Panc1 (cell line): ENCODE measurements around the gene TSPYL4. TPM values are rescaled to one million over a fixed set of nuclear protein-coding genes. Genes with fewer than 3 reads are reported as not detected.
A peak's percentile ranks its signal among the peaks of the same experiment; 100 is the strongest.

Experiments used
- ATAC-seq: fragments of 200-7000 bp; cut with Tn5 transposase; 2 replicates; pipeline ENCODE4 v1.9.1; 2020; ENCODE audit warnings: mild to moderate bottlenecking, moderate library complexity
- BruUV-seq: library from RNA; stranded (reverse); fragments of 400-500 nt; replicated peaks from 2 replicates; lab custom pipeline; 2021; lab: Mats Ljungman, UMichigan
- CTCF ChIA-PET: fragments of 300-600 bp; sonication (Branson Sonifier 250); formaldehyde crosslinking; loops from one replicate; lab custom pipeline; 2022; ENCODE audit warnings: antibody characterized with exemption; lab: Charles Lee
- POLR2A ChIA-PET: fragments of 300-600 bp; sonication (Branson Sonifier 250); formaldehyde crosslinking; loops from one replicate; lab custom pipeline; 2022; ENCODE audit warnings: antibody characterized with exemption; lab: Charles Lee
- DNase-seq: peaks from one replicate; pipeline ENCODE4 v3.0.0-alpha.2; 2010; ENCODE audit warnings: low read depth, low spot score
- H3K27ac ChIP-seq: 2 replicates; pipeline ENCODE4 v1.5.1; 2011; ENCODE audit warnings: mild to moderate bottlenecking, low read length, inconsistent platforms
- H3K27me3 ChIP-seq: fragments of 200-500 bp; sonication (Bioruptor generic); 2 replicates; pipeline ENCODE4 v1.6.0; 2014; ENCODE audit warnings: low read length, inconsistent platforms; ENCODE audit not compliant: control insufficient read depth, insufficient read depth
- H3K36me3 ChIP-seq: fragments of 200-500 bp; sonication (Bioruptor generic); 2 replicates; pipeline ENCODE4 v1.5.1; 2014; ENCODE audit warnings: inconsistent platforms, mild to moderate bottlenecking, low read length, moderate library complexity; ENCODE audit not compliant: control insufficient read depth, insufficient read depth
- H3K4me1 ChIP-seq: 2 replicates; pipeline ENCODE4 v1.5.1; 2011; ENCODE audit warnings: inconsistent platforms, mild to moderate bottlenecking, low read length, moderate library complexity; ENCODE audit not compliant: control insufficient read depth, insufficient read depth
- H3K4me3 ChIP-seq, 2 experiments: 2 replicates each; pipeline ENCODE4 v1.5.1; 2011 to 2012; ENCODE audit warnings: low read depth in 2 of 2, low read length in 2 of 2, mild to moderate bottlenecking in 2 of 2, inconsistent platforms in 1 of 2, moderate library complexity in 1 of 2
- H3K9me3 ChIP-seq: fragments of 200-500 bp; sonication (Bioruptor generic); 2 replicates; pipeline ENCODE4 v1.5.1; 2014; ENCODE audit warnings: low read depth, mild to moderate bottlenecking, inconsistent platforms, low read length, moderate library complexity; ENCODE audit not compliant: control insufficient read depth, insufficient read depth
- POLR2AphosphoS5 ChIP-seq: IDR thresholded peaks from 2 replicates; pipeline ENCODE4 v1.6.1; 2012; ENCODE audit warnings: mild to moderate bottlenecking, low read depth, low read length, moderate library complexity
- REST ChIP-seq, 2 experiments: IDR thresholded peaks; 2 replicates each; pipeline ENCODE4 v1.6.1; 2011 to 2012; ENCODE audit warnings: low read depth in 2 of 2, control low read depth in 1 of 2, low read length in 1 of 2, mild to moderate bottlenecking in 1 of 2, moderate library complexity in 1 of 2; ENCODE audit not compliant: insufficient read depth in 1 of 2
- SIN3A ChIP-seq: IDR thresholded peaks from 2 replicates; pipeline ENCODE4 v1.6.1; 2012; ENCODE audit warnings: low read depth, mild to moderate bottlenecking, low read length, moderate library complexity, borderline replicate concordance; ENCODE audit not compliant: insufficient read depth
- TCF7L2 ChIP-seq: IDR thresholded peaks from 2 replicates; pipeline ENCODE4 v1.6.1; 2011; ENCODE audit warnings: mild to moderate bottlenecking, low read depth, low read length, inconsistent platforms
- in situ Hi-C: cut with HindIII; loops from 2 replicates; pipeline ENCODE4 v1.10.0; 2016; ENCODE audit warnings: low sequenced_read_pairs, low pct_unique_long_range_greater_than_20kb
- intact Hi-C: fragments of 100-400 bp; cut with micrococcal nuclease; formaldehyde crosslinking; loops from one replicate; pipeline ENCODE4 v1.10.0; 2022; ENCODE audit not compliant: unreplicated experiment
- total RNA-seq: library from RNA; stranded (reverse); gene quantifications from one replicate; pipeline ENCODE4 v1.2.1, GENCODE V29; 2021; ENCODE audit not compliant: unreplicated experiment
- TF ChIP-seq, protein P1 (sequence below): fragments of 450-650 bp; IDR thresholded peaks from 2 replicates; pipeline ENCODE4 v1.5.1; 2017; ENCODE audit warnings: mild to moderate bottlenecking

TSPYL4 gene
- total RNA-seq, 1 experiment from 2014 or later: 7.6 TPM

GRCh38 chr6:116253188-116253504 is 729 bp downstream of the TSPYL4 start:
- in situ Hi-C loops: no loop called here

DNA sequence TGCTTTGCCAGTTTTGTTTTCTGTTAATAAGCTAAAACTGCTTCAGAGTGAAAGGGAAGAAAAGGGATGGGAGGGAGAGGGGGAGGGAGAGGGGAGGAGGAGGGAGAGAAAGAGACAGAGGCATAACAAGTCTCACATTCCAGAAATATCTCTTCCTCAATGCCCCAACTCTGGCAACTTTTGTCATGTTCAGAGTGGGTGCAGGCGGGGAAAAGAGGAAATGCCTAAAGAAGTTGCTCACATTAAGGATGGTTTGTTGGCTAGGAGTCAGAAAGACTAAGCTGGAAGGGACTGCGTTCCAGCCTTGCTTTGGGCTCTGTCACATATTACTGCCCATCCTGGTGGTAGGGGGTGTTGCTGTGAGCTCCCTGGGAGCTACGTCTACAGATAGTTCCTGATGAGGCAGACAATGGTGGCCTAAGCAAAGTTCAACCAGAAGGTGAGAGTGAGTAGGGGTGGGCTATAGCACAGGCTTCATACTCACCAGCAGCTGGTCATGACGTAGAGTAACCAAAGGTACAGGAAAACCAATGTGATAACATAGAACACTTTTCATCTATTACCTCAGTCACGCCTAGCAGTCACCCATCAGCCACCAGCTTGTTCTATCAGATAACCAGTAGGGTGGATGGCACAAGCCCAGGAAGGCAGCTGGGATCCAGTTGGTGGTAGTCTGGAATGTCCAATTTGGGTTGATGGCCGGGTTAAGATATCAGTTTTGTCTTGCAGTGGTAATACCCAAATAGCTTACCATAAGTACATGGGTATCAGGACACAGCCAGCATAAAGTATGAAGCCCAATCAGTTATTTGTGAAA is 2.1 kb downstream of the TSPYL4 start:
- no peaks in the 10 kb centered on the region for H3K27me3 ChIP-seq
- H3K27ac ChIP-seq: no peak overlapping the region
- CTCF ChIA-PET: no interaction called here
- ATAC-seq: no peak
- intact Hi-C loops: no loop called here
- no peaks in the 10 kb centered on the region; the same call in 1 of the 2 replicates for H3K36me3 ChIP-seq
- BruUV-seq: no TSS peak
- TF ChIP-seq POLR2AphosphoS5 (0 out of 2 replicates have a peak, but pooled peaks have one; percentile 5), SIN3A (no peak), REST (IDR thresholded peaks at IDR 0.05; ENCODE audit: insufficient read depth in 1 of 2, low read depth in 2 of 2, low read length in 1 of 2) (no peak), TCF7L2 (no peak)
- TF ChIP-seq, protein P1, sequence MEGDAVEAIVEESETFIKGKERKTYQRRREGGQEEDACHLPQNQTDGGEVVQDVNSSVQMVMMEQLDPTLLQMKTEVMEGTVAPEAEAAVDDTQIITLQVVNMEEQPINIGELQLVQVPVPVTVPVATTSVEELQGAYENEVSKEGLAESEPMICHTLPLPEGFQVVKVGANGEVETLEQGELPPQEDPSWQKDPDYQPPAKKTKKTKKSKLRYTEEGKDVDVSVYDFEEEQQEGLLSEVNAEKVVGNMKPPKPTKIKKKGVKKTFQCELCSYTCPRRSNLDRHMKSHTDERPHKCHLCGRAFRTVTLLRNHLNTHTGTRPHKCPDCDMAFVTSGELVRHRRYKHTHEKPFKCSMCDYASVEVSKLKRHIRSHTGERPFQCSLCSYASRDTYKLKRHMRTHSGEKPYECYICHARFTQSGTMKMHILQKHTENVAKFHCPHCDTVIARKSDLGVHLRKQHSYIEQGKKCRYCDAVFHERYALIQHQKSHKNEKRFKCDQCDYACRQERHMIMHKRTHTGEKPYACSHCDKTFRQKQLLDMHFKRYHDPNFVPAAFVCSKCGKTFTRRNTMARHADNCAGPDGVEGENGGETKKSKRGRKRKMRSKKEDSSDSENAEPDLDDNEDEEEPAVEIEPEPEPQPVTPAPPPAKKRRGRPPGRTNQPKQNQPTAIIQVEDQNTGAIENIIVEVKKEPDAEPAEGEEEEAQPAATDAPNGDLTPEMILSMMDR: no peak
- H3K4me1 ChIP-seq: peaks cover 32% of the 10 kb centered on the region
- POLR2A ChIA-PET: no interaction called here
- in situ Hi-C loops: no loop called here
- no peak overlapping the region; a peak in 1 of 4 replicates for H3K4me3 ChIP-seq
- no peaks in the 10 kb centered on the region for H3K9me3 ChIP-seq
- no peak for DNase-seq

More at GRCh38 chr6:116253188-116253504, 729 bp downstream of the TSPYL4 start:
- ChIA-PET POLR2A (no interaction called here), CTCF (no interaction called here)
- BruUV-seq: no TSS peak
- Histone ChIP-seq H3K27me3 (no peaks in the 10 kb centered on the region), H3K27ac (peak overlapping the region; percentile 99), H3K9me3 (no peaks in the 10 kb centered on the region), H3K4me3 (peak overlapping the region; percentile 96 to 97), H3K4me1 (peaks cover 32% of the 10 kb centered on the region), H3K36me3 (no peaks in the 10 kb centered on the region; the same call in 1 of the 2 replicates)
- intact Hi-C loops: no loop called here
- TF ChIP-seq, protein P1: no peak
- TF ChIP-seq REST (IDR thresholded peaks at IDR 0.05; ENCODE audit: insufficient read depth in 1 of 2, low read depth in 2 of 2, low read length in 1 of 2) (no peak), POLR2AphosphoS5 (no peak; the same call in 1 of the 2 replicates), SIN3A (no peak), TCF7L2 (no peak)
- ATAC-seq (peak; percentile 1; the same call in 1 of the 2 replicates), DNase-seq (no peak)
